ENCODE data around the gene RIT2. TPM values are rescaled to one million over a fixed set of nuclear protein-coding genes. Genes with fewer than 3 reads are reported as not detected.

RIT2 gene
- polyA plus RNA-seq, 1 of the 3 experiments (the other 2 are of a cell fraction), result not detected

DNA sequence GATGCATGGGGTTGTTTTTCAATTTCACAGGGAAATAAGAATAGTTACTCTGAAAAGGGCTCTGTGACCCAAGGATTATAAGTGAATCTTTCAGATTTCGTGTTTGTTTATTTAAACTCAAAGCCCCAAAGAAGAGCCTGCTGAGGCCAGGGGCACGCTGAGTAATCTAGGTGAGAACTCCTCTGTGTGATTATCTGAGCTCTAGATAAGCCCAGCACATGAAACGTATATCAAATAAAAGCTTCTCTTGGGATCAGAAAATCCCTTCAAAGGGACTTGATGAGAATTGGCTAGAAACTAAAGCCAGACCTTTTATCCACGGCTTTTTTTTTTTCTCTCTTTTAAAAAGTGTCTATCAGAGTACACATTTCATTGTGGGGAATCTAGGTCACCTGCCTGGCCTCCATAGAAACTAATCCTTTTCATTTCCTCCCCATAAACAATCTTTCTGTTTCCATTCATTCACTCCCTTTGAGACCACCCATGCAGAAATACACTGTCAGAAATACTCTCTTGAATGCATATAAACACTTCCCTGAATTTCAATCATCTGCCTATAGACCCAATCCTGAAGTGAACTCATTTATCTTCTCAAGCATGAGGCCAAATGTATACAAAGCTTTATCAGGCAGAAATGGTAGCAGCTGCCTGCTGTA, 137.4 kb downstream of the RIT2 start:
- Histone ChIP-seq H2AFZ (ENCODE audit: low read depth) (no peak overlapping the region), H3K9me2 (no peaks in the 10 kb centered on the region), H3K27ac (ENCODE audit: low read depth in 2 of 2, low read length in 1 of 2) (no peak overlapping the region), H3K9me3 (no peaks in the 10 kb centered on the region), H3K4me3 (ENCODE audit: low read depth in 2 of 2, low read length in 1 of 2) (no peak overlapping the region), H3K27me3 (ENCODE audit: insufficient read depth) (no peaks in the 10 kb centered on the region), H3K4me1 (ENCODE audit: control insufficient read depth in 1 of 2, insufficient read depth in 2 of 2, low read depth in 1 of 2, low read length in 1 of 2) (no peaks in the 10 kb centered on the region), H4K20me1 (ENCODE audit: insufficient read depth) (no peaks in the 10 kb centered on the region), H3K36me3 (replicated peaks in 1 of 2; ENCODE audit: control insufficient read depth in 1 of 2, insufficient read depth in 2 of 2, low read length in 1 of 2) (no peaks in the 10 kb centered on the region), H3F3A (replicated peaks; ENCODE audit: insufficient read depth) (no peaks in the 10 kb centered on the region), H3K79me2 (ENCODE audit: insufficient read depth) (no peaks in the 10 kb centered on the region), H3K9ac (no peak overlapping the region), H3K4me2 (no peak overlapping the region)
- POLR2A ChIA-PET, result no interaction called here
- no peak for DNase-seq
- 42% methylated on average over 4 of the region's 4 CpGs for WGBS (ENCODE audit: low lambda C conversion rate)
- TF ChIP-seq, protein P1, sequence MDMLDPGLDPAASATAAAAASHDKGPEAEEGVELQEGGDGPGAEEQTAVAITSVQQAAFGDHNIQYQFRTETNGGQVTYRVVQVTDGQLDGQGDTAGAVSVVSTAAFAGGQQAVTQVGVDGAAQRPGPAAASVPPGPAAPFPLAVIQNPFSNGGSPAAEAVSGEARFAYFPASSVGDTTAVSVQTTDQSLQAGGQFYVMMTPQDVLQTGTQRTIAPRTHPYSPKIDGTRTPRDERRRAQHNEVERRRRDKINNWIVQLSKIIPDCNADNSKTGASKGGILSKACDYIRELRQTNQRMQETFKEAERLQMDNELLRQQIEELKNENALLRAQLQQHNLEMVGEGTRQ (IDR thresholded peaks at IDR 0.05; ENCODE audit: borderline replicate concordance, low read depth, low read length), result no peak
- TF ChIP-seq MEF2A (IDR thresholded peaks at IDR 0.05; ENCODE audit: borderline replicate concordance, low read depth) (no peak), RAD21 (IDR thresholded peaks at IDR 0.05; ENCODE audit: low read length) (no peak), PBX3 (IDR thresholded peaks at IDR 0.05) (no peak), NRF1 (IDR thresholded peaks at IDR 0.05; ENCODE audit: low read depth, low read length) (no peak), RFX5 (IDR thresholded peaks at IDR 0.05; ENCODE audit: low read length) (no peak), SMC3 (IDR thresholded peaks at IDR 0.05; ENCODE audit: low read depth, low read length) (no peak), EP300 (IDR thresholded peaks at IDR 0.05; ENCODE audit: borderline replicate concordance in 1 of 2, low read depth in 1 of 2, low read length in 1 of 2) (no peak), FOXM1 (IDR thresholded peaks at IDR 0.05; ENCODE audit: low read depth) (no peak), POLR2AphosphoS5 (IDR thresholded peaks at IDR 0.05; ENCODE audit: low read depth, low read length) (no peak), GABPA (IDR thresholded peaks at IDR 0.05; ENCODE audit: low read depth) (no peak), USF1 (IDR thresholded peaks at IDR 0.05; ENCODE audit: borderline replicate concordance, low read depth) (no peak), YY1 (IDR thresholded peaks at IDR 0.05; ENCODE audit: low read depth) (no peak), TCF12 (IDR thresholded peaks at IDR 0.05) (no peak), REST (IDR thresholded peaks at IDR 0.05; ENCODE audit: low read depth, low read length) (no peak), TEAD4 (IDR thresholded peaks at IDR 0.05; ENCODE audit: borderline replicate concordance, insufficient read depth) (no peak), TAF1 (IDR thresholded peaks at IDR 0.05; ENCODE audit: borderline replicate concordance, low read depth, low read length) (no peak), FOSL2 (IDR thresholded peaks at IDR 0.05; ENCODE audit: borderline replicate concordance, low read depth) (no peak)
- CTCF ChIA-PET, result no interaction called here
